Activated T-cell treated with anti-CD3 and anti-CD28 coated beads, Interleukin-2, amount 50 U/mL, for 72 hours (primary cell): ENCODE measurements around the gene JAG2. TPM values are rescaled to one million over a fixed set of nuclear protein-coding genes. Genes with fewer than 3 reads are reported as not detected.

Experiments
- ATAC-seq, 2 donors: fragments of 150-1000 bp; cut with Tn5 transposase; replicated peaks in 1 of 2; 2 replicates each; pipeline ENCODE4 v1.10.0; 2021; ENCODE audit warnings: moderate library complexity in 2 of 2, mild to moderate bottlenecking in 1 of 2
- DNase-seq, 2 donors: peaks; one replicate each; pipeline ENCODE4 v3.0.0; 2021 to 2022; ENCODE audit warnings: mixed read lengths in 1 of 2
- H3K27ac Mint-ChIP-seq: one replicate; pipeline ENCODE4 v1.8.0; 2022; ENCODE audit warnings: mild to moderate bottlenecking, moderate library complexity, mixed read lengths
- H3K27me3 Mint-ChIP-seq: one replicate; pipeline ENCODE4 v1.8.0; 2022; ENCODE audit warnings: low read depth, mixed read lengths
- H3K36me3 Mint-ChIP-seq, 2 donors: one replicate each; pipeline ENCODE4 v1.8.0; 2022; ENCODE audit warnings: mixed read lengths in 2 of 2, mild to moderate bottlenecking in 1 of 2; ENCODE audit not compliant: insufficient read depth in 2 of 2
- H3K4me1 Mint-ChIP-seq: one replicate; pipeline ENCODE4 v1.8.0; 2022; ENCODE audit warnings: low read depth, mixed read lengths
- H3K4me3 Mint-ChIP-seq, 2 donors: one replicate each; pipeline ENCODE4 v1.8.0; 2022; ENCODE audit warnings: mild to moderate bottlenecking in 2 of 2, mixed read lengths in 2 of 2, moderate library complexity in 2 of 2
- H3K9me3 Mint-ChIP-seq, 2 donors: one replicate each; pipeline ENCODE4 v1.8.0; 2022; ENCODE audit warnings: mixed read lengths in 2 of 2
- total RNA-seq, 2 donors: library from RNA; stranded (reverse); gene quantifications; one replicate each; pipeline ENCODE4 v1.2.3, GENCODE V29; 2022

The JAG2 gene
- total RNA-seq, 2 donors from 2014 or later, result 3.1 to 5.4 TPM

GRCh38 chr14:105102893-105103292, 65.7 kb downstream of the JAG2 start:
- Mint-ChIP-seq H3K36me3 (peaks cover 5 to 8% of the 10 kb centered on the region in 2 donors), H3K4me3 (no peak overlapping the region), H3K27ac (no peak overlapping the region), H3K9me3 (peaks cover 5% of the 10 kb centered on the region in 2 donors), H3K4me1 (peaks cover 5% of the 10 kb centered on the region), H3K27me3 (peaks cover 22% of the 10 kb centered on the region)
- ATAC-seq (peak; percentile 62 to 65), DNase-seq (no peak)

- Mint-ChIP-seq H3K36me3 (peaks cover 5 to 8% of the 10 kb centered on the region in 2 donors), H3K27me3 (peaks cover 22% of the 10 kb centered on the region), H3K4me3 (no peak overlapping the region), H3K4me1 (peaks cover 5% of the 10 kb centered on the region), H3K27ac (no peak overlapping the region), H3K9me3 (peaks cover 5% of the 10 kb centered on the region in 2 donors)
- DNase-seq, result no peak
- ATAC-seq, result no peak
Measured at GRCh38 chr14:105102361-105102870, 66.2 kb downstream of the JAG2 start.

- Mint-ChIP-seq H3K9me3 (peaks cover 5% of the 10 kb centered on the region in 2 donors), H3K27ac (no peak overlapping the region), H3K27me3 (peaks cover 13% of the 10 kb centered on the region), H3K4me1 (peaks cover 5% of the 10 kb centered on the region), H3K4me3 (no peak overlapping the region), H3K36me3 (peaks cover 5 to 8% of the 10 kb centered on the region in 2 donors)
- ATAC-seq (no peak), DNase-seq (no peak)
Measured at GRCh38 chr14:105100910-105101309, 67.7 kb downstream of the JAG2 start.

GRCh38 chr14:105099778-105100177, 68.8 kb downstream of the JAG2 start:
- ATAC-seq, result peak in 1 of 2 donors; percentile 69
- H3K27ac Mint-ChIP-seq, result no peak overlapping the region

GRCh38 chr14:105098316-105098715, 70.3 kb downstream of the JAG2 start:
- no peak overlapping the region for H3K27ac Mint-ChIP-seq
- peaks cover 3% of the 10 kb centered on the region for H3K27me3 Mint-ChIP-seq
- H3K4me3 Mint-ChIP-seq, result no peak overlapping the region
- H3K9me3 Mint-ChIP-seq, result peaks cover 3 to 5% of the 10 kb centered on the region in 2 donors
- no peak for ATAC-seq
- H3K4me1 Mint-ChIP-seq, result peaks cover 26% of the 10 kb centered on the region
- peaks cover 5 to 6% of the 10 kb centered on the region in 2 donors for H3K36me3 Mint-ChIP-seq
- no peak for DNase-seq

More at GRCh38 chr14:105099778-105100177, 68.8 kb downstream of the JAG2 start:
- peaks cover 5% of the 10 kb centered on the region in 2 donors for H3K9me3 Mint-ChIP-seq
- peaks cover 14% of the 10 kb centered on the region for H3K4me1 Mint-ChIP-seq
- H3K27me3 Mint-ChIP-seq, result peaks cover 13% of the 10 kb centered on the region
- H3K4me3 Mint-ChIP-seq, result peak overlapping the region in 1 of 2 donors; percentile 51
- peak in 1 of 2 donors; percentile 10 for DNase-seq
- peaks cover 5 to 8% of the 10 kb centered on the region in 2 donors for H3K36me3 Mint-ChIP-seq

- Mint-ChIP-seq H3K9me3 (peaks cover 3 to 5% of the 10 kb centered on the region in 2 donors), H3K27me3 (no peaks in the 10 kb centered on the region), H3K4me1 (peaks cover 26% of the 10 kb centered on the region), H3K36me3 (peaks cover 5 to 6% of the 10 kb centered on the region in 2 donors), H3K27ac (no peak overlapping the region), H3K4me3 (no peak overlapping the region)
- ATAC-seq, result no peak
- no peak for DNase-seq
Measured at GRCh38 chr14:105097794-105098127, 70.8 kb downstream of the JAG2 start.

GRCh38 chr14:105096206-105096875, 72.2 kb downstream of the JAG2 start:
- ATAC-seq, result no peak
- Mint-ChIP-seq H3K36me3 (peaks cover 5 to 6% of the 10 kb centered on the region in 2 donors), H3K9me3 (peaks cover 3 to 5% of the 10 kb centered on the region in 2 donors), H3K27ac (no peak overlapping the region), H3K4me3 (no peak overlapping the region), H3K4me1 (peaks cover 26% of the 10 kb centered on the region), H3K27me3 (no peaks in the 10 kb centered on the region)
- DNase-seq, result no peak

- Mint-ChIP-seq H3K9me3 (peaks cover 3 to 5% of the 10 kb centered on the region in 2 donors), H3K36me3 (peaks cover 5 to 6% of the 10 kb centered on the region in 2 donors), H3K27me3 (no peaks in the 10 kb centered on the region), H3K27ac (no peak overlapping the region), H3K4me1 (peaks cover 32% of the 10 kb centered on the region), H3K4me3 (peak overlapping the region; percentile 27 to 83)
- DNase-seq (no peak), ATAC-seq (no peak)
Measured at GRCh38 chr14:105095236-105095805, 73.3 kb downstream of the JAG2 start.

- H3K27ac Mint-ChIP-seq, result no peak overlapping the region
- DNase-seq, result no peak
- peaks cover 28% of the 10 kb centered on the region for H3K4me1 Mint-ChIP-seq
Measured at GRCh38 chr14:105094193-105094907, 74.2 kb downstream of the JAG2 start.

GRCh38 chr14:105093431-105094192, 75.0 kb downstream of the JAG2 start:
- peak; percentile 80 to 84 for ATAC-seq
- H3K36me3 Mint-ChIP-seq, result no peaks in the 10 kb centered on the region
- H3K27ac Mint-ChIP-seq, result no peak overlapping the region
- H3K4me3 Mint-ChIP-seq, result peak overlapping the region; percentile 83 to 84
- H3K4me1 Mint-ChIP-seq, result peaks cover 28% of the 10 kb centered on the region
- peak; percentile 90 for DNase-seq
- H3K9me3 Mint-ChIP-seq, result no peaks in the 10 kb centered on the region
- peaks cover 3% of the 10 kb centered on the region for H3K27me3 Mint-ChIP-seq

More at GRCh38 chr14:105094193-105094907, 74.2 kb downstream of the JAG2 start:
- peak in 1 of 2 donors; percentile 4 for ATAC-seq
- H3K36me3 Mint-ChIP-seq, result peaks cover 0 to 2% of the 10 kb centered on the region in 2 donors
- H3K27me3 Mint-ChIP-seq, result no peaks in the 10 kb centered on the region
- peak overlapping the region; percentile 83 to 84 for H3K4me3 Mint-ChIP-seq
- peaks cover 0 to under 1% of the 10 kb centered on the region in 2 donors for H3K9me3 Mint-ChIP-seq

- DNase-seq (peak; percentile 68 to 80), ATAC-seq (peak; percentile 52 to 56)
- no peaks in the 10 kb centered on the region for H3K9me3 Mint-ChIP-seq
- peak overlapping the region; percentile 55 for H3K27ac Mint-ChIP-seq
- peaks cover 28% of the 10 kb centered on the region for H3K4me1 Mint-ChIP-seq
- H3K36me3 Mint-ChIP-seq, result no peaks in the 10 kb centered on the region
- peaks cover 4% of the 10 kb centered on the region for H3K27me3 Mint-ChIP-seq
- peak overlapping the region; percentile 78 to 82 for H3K4me3 Mint-ChIP-seq
Measured at GRCh38 chr14:105093038-105093430, 75.5 kb downstream of the JAG2 start.

- H3K36me3 Mint-ChIP-seq, result no peaks in the 10 kb centered on the region
- no peak for DNase-seq
- H3K27me3 Mint-ChIP-seq, result peaks cover 4% of the 10 kb centered on the region
- H3K9me3 Mint-ChIP-seq, result no peaks in the 10 kb centered on the region
- no peak for ATAC-seq
- H3K4me3 Mint-ChIP-seq, result peak overlapping the region; percentile 78 to 82
- peak overlapping the region; percentile 55 for H3K27ac Mint-ChIP-seq
- peaks cover 28% of the 10 kb centered on the region for H3K4me1 Mint-ChIP-seq
Measured at GRCh38 chr14:105092171-105093037, 76.2 kb downstream of the JAG2 start.
